ENCODE measurements around the gene ZKSCAN3. TPM values are rescaled to one million over a fixed set of nuclear protein-coding genes. Genes with fewer than 3 reads are reported as not detected.
A peak's percentile ranks its signal among the peaks of the same experiment; 100 is the strongest.

The ZKSCAN3 gene
- total RNA-seq, 1 donor from 2014 or later: 12.3 TPM

GRCh38 chr6:28334286-28335039 lies 15.3 kb upstream of the ZKSCAN3 start:
- peak overlapping the region; percentile 100 for H3K27ac ChIP-seq
- H3K79me2 ChIP-seq (ENCODE audit: low read depth): peaks cover 26% of the 10 kb centered on the region
- peak overlapping the region; percentile 79 for H3K4me3 ChIP-seq
- Mint-ChIP-seq H3K4me1 (no peaks in the 10 kb centered on the region), H3K4me3 (no peak overlapping the region), H3K9me3 (peaks cover 4% of the 10 kb centered on the region), H3K36me3 (peaks cover 6% of the 10 kb centered on the region), H3K27ac (no peak overlapping the region), H3K27me3 (ENCODE audit: insufficient read depth, low read depth) (no peaks in the 10 kb centered on the region)
- H3K36me3 ChIP-seq: no peaks in the 10 kb centered on the region
- TF ChIP-seq EZH2 (IDR thresholded peaks at IDR 0.05) (no peak), CTCF (IDR thresholded peaks at IDR 0.05) (no peak)
- peak overlapping the region; percentile 25 for H3K9ac ChIP-seq
- DNase-seq (ENCODE audit: low spot score): no peak
- H4K20me1 ChIP-seq (ENCODE audit: low read depth): no peaks in the 10 kb centered on the region
- no peaks in the 10 kb centered on the region for H3K9me3 ChIP-seq (ENCODE audit: low read depth)
- H2AFZ ChIP-seq (replicated peaks): no peak overlapping the region
- H3K4me1 ChIP-seq: peaks cover 21% of the 10 kb centered on the region
- no peaks in the 10 kb centered on the region for H3K27me3 ChIP-seq
- H3F3A ChIP-seq (ENCODE audit: low read depth): peaks cover 31% of the 10 kb centered on the region
- H3K4me2 ChIP-seq: peak overlapping the region; percentile 88

DNA sequence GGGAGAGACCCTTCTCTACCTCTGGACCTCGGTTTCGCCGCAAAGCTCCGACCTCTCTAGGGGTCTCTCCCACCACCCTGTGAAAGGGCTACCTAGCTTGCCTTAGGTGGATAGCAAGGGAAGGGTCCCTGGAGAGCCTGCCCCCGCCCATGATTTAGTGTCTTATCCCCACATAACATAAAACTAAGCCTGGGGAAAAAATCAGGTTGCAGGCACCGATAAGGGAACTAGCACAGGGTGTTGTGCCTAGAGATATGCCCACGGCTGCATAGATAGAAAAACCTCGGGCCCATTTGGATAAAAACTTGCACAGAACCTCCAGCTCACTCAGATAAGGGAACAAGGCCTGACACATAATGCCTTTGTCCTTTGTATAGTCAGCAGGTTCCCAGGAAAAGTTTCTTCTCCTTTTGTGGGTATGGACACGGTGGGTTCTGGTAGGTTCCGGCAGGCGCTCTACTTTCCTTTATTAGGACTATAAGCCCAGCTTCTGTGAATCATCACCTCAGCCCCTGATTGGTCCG lies 14.6 kb upstream of the ZKSCAN3 start:
- Histone ChIP-seq H3K79me2 (ENCODE audit: low read depth) (peaks cover 26% of the 10 kb centered on the region), H2AFZ (replicated peaks) (no peak overlapping the region), H3F3A (ENCODE audit: low read depth) (peaks cover 31% of the 10 kb centered on the region), H3K9ac (peak overlapping the region; percentile 25), H3K4me3 (peak overlapping the region; percentile 79), H3K4me2 (peak overlapping the region; percentile 88), H3K4me1 (peaks cover 21% of the 10 kb centered on the region), H3K9me3 (ENCODE audit: low read depth) (no peaks in the 10 kb centered on the region), H3K27me3 (no peaks in the 10 kb centered on the region), H4K20me1 (ENCODE audit: low read depth) (no peaks in the 10 kb centered on the region), H3K27ac (peak overlapping the region; percentile 100), H3K36me3 (no peaks in the 10 kb centered on the region)
- TF ChIP-seq EZH2phosphoT487 (IDR thresholded peaks at IDR 0.05): no peak
- no peak for TF ChIP-seq CTCF (IDR thresholded peaks at IDR 0.05)
- TF ChIP-seq EZH2 (IDR thresholded peaks at IDR 0.05): no peak
- Mint-ChIP-seq H3K9me3 (peaks cover 2% of the 10 kb centered on the region), H3K4me3 (no peak overlapping the region), H3K27ac (no peak overlapping the region), H3K4me1 (no peaks in the 10 kb centered on the region), H3K36me3 (peaks cover 6% of the 10 kb centered on the region), H3K27me3 (ENCODE audit: insufficient read depth, low read depth) (no peaks in the 10 kb centered on the region)
- no peak for DNase-seq (ENCODE audit: low spot score)

- peak; percentile 94 for DNase-seq (ENCODE audit: low spot score)
- Mint-ChIP-seq H3K4me1 (no peaks in the 10 kb centered on the region), H3K4me3 (no peak within 1 kb of the TSS), H3K27ac (no peak within 1 kb of the TSS), H3K27me3 (ENCODE audit: insufficient read depth, low read depth) (no peaks in the 10 kb centered on the region), H3K36me3 (peaks cover 6% of the 10 kb centered on the region), H3K9me3 (peaks cover 2% of the 10 kb centered on the region)
- Histone ChIP-seq H3F3A (ENCODE audit: low read depth) (peaks cover 31% of the 10 kb centered on the region), H4K20me1 (ENCODE audit: low read depth) (no peaks in the 10 kb centered on the region), H3K9me3 (ENCODE audit: low read depth) (no peaks in the 10 kb centered on the region), H3K36me3 (no peaks in the 10 kb centered on the region), H3K27me3 (no peaks in the 10 kb centered on the region), H3K79me2 (ENCODE audit: low read depth) (peaks cover 26% of the 10 kb centered on the region), H2AFZ (replicated peaks) (peak within 1 kb of the TSS; percentile 74), H3K4me2 (peak within 1 kb of the TSS; percentile 88), H3K4me1 (peaks cover 21% of the 10 kb centered on the region), H3K4me3 (peak within 1 kb of the TSS; percentile 79), H3K9ac (peak within 1 kb of the TSS; percentile 97), H3K27ac (peak within 1 kb of the TSS; percentile 100)
- TF ChIP-seq EZH2 (IDR thresholded peaks at IDR 0.05): no peak
- no peak for TF ChIP-seq EZH2phosphoT487 (IDR thresholded peaks at IDR 0.05)
- TF ChIP-seq CTCF (IDR thresholded peaks at IDR 0.05): no peak
Measured at GRCh38 chr6:28335564-28336283, 14.0 kb upstream of the ZKSCAN3 start, which contains the start of gene ZSCAN31. Gene ZSCAN31, minus strand, starts transcription at chr6:28336148. Its CDS starts 6,465 bp downstream, at chr6:28329683.
